ENCODE measurements around the gene TRIP11. TPM values are rescaled to one million over a fixed set of nuclear protein-coding genes. Genes with fewer than 3 reads are reported as not detected.

Gene TRIP11
- total RNA-seq, 1 experiment from 2014 or later: 7.9 TPM

DNA sequence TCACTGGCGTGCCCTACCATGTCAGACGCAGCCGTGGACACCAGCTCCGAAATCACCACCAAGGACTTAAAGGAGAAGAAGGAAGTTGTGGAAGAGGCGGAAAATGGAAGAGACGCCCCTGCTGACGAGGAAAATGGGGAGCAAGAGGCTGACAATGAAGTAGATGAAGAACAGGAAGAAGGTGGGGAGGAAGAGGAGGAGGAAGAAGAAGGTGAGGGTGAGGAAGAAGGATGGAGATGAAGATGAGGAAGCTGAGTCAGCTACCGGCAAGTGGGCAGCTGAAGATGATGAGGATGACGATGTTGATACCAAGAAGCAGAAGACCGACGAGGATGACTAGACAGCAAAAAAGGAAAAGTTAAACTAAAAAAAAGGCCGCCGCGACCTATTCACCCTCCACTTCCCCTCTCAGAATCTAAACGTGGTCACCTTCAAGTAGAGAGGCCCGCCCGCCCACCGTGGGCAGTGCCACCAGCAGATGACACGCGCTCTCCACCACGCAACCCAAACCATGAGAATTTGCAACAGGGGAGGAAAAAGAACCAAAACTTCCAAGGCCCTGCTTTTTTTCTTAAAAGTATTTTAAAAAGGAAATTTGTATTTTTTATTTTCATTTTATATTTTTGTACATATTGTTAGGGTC is 13.2 kb downstream of the TRIP11 start:
- Histone ChIP-seq H3K4me3 (no peak overlapping the region), H3K27me3 (no peaks in the 10 kb centered on the region), H3K36me3 (peaks cover 5% of the 10 kb centered on the region), H3K9me3 (no peaks in the 10 kb centered on the region)
- DNase-seq: no peak

DNA sequence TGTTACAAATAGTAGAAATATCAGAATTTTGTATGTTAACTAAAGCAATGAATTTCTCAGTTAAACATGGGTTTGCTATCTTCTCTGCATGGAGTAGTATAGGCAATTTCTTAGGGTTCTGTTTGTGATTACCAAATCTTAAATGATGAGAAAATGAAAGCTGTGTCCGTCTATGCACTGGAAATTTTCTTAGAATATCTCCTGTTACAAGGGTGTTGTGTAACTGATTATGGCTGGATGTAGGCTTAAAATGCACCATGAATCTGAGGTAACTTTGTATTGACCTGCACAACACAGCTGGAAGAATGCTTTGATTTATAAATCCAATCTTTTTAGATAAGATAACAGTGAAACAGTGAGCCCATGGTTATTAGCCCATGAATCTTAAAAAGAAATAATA is 17.8 kb downstream of the TRIP11 start:
- no peak for DNase-seq
- H3K36me3 ChIP-seq: peaks cover 5% of the 10 kb centered on the region
- no peaks in the 10 kb centered on the region for H3K27me3 ChIP-seq
- H3K9me3 ChIP-seq: no peaks in the 10 kb centered on the region
- H3K4me3 ChIP-seq: no peak overlapping the region

- Histone ChIP-seq H3K9me3 (no peaks in the 10 kb centered on the region), H3K36me3 (peaks cover 7% of the 10 kb centered on the region), H3K4me3 (no peak overlapping the region), H3K27me3 (no peaks in the 10 kb centered on the region)
- no peak for DNase-seq
Measured at GRCh38 chr14:92021523-92021922, 18.3 kb downstream of the TRIP11 start.

DNA sequence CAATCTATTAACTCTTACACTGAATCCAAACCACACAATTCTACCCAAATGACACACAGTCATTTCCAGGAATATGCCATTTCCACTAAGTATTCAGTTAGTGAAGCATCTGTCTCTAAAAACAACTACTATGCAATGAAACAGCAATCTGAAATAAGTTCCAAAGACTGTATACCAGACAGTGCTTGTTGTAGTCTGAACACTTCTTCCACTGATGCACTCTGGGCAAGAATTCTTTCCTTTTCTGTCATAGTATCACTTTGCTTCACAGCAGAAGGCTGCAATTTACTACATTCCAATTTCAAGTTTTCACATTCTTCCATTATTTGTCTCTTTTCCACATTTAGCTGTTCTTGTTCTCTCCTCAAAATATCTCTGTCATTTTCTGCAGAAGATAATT is 25.8 kb downstream of the TRIP11 start:
- Histone ChIP-seq H3K36me3 (peaks cover 19% of the 10 kb centered on the region), H3K4me3 (no peak overlapping the region), H3K9me3 (no peaks in the 10 kb centered on the region), H3K27me3 (no peaks in the 10 kb centered on the region)
- no peak for DNase-seq

DNA sequence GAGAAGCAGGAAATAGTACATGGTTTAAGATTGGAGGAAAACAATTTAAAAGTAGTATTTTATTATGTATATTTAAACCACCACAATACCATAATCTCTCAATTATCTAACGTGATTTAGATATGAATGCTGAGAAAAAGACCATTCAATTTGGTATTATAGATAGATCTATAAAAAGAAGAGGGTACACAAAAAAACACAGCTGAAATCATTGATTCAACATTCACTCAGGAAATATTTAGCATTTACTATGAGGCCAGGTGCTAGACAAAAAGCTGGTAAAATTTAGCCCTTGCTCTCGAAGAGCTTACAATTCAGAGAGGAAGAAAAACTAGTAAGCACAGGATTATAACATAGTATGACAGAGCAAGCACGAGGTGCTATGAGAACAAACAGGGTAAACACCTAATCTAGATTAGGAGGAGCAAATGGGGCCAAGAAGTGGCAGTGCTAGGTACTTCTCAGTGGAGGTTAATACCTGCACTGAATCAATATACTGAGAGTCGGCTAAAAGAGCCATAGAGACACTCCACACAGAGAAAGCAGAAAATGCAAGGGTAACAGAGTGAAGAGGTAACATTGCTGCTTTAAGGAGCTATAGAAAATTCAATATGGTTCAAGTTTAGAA is 27.6 kb downstream of the TRIP11 start:
- Histone ChIP-seq H3K36me3 (peaks cover 23% of the 10 kb centered on the region), H3K27me3 (no peaks in the 10 kb centered on the region), H3K4me3 (no peak overlapping the region), H3K9me3 (no peaks in the 10 kb centered on the region)
- DNase-seq: no peak

GRCh38 chr14:92010644-92011043 is 29.2 kb downstream of the TRIP11 start:
- no peak for DNase-seq
- peaks cover 20% of the 10 kb centered on the region for H3K36me3 ChIP-seq
- no peaks in the 10 kb centered on the region for H3K9me3 ChIP-seq
- H3K27me3 ChIP-seq: no peaks in the 10 kb centered on the region
- no peak overlapping the region for H3K4me3 ChIP-seq

DNA sequence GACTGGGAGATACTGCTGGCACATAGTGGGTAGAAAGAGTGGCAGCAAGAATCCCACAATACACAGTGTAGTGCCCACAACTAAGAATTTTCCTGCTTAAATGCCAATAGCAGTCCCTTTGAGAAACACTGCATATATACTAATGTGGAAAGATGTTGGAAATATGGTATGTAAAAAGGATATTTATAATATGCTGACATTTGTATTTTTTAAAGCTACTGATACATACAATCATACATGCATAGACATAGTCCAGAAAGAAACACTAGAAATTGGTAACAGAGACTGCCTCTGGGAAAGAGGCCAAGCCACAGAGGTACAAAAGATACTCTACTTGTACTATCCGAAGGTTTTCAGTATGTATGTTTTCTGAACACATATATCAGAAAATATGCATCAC is 30.3 kb downstream of the TRIP11 start:
- Histone ChIP-seq H3K4me3 (no peak overlapping the region), H3K27me3 (no peaks in the 10 kb centered on the region), H3K9me3 (no peaks in the 10 kb centered on the region), H3K36me3 (peaks cover 26% of the 10 kb centered on the region)
- DNase-seq: no peak

DNA sequence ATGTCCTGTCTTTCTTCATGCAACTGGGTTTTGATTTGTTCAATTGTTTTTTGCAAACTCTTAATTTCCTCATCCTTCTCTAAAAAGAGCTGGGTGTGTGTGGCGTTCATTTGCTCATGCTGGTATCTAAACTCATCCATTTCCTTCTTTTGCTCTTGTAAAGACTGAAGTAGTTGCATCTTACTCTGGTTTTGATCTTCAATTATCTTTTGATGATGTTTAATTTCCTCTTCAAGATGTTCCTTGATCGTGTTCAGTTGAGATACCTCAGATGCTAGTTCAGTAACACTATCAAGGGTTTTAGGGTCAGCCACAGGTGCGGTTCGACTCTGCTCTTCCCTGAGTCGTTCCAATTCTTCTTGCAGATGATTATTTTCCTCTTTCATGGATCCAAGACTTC is 34.8 kb downstream of the TRIP11 start:
- Histone ChIP-seq H3K9me3 (no peaks in the 10 kb centered on the region), H3K4me3 (no peak overlapping the region), H3K36me3 (peaks cover 20% of the 10 kb centered on the region), H3K27me3 (no peaks in the 10 kb centered on the region)
- no peak for DNase-seq

DNA sequence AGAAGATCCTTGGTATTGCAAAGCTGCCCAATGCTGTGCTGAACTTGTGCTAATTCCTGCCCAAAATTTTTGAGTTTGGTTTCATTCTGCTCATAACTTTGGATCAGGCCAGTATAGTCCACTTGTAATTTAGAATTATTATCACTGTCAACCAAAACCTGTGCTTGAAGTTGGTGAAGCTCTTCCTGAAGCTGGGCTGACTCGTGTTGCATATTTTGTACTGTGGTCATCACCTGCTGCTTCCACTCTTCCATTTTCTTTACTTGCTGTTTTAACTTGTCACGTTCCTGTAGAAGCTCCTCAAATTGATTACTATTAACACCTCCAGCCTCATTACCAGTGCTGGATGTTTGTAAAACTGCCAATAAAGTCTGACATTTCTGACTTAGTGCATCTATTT is 35.8 kb downstream of the TRIP11 start:
- DNase-seq: no peak
- H3K9me3 ChIP-seq: no peaks in the 10 kb centered on the region
- peaks cover 20% of the 10 kb centered on the region for H3K36me3 ChIP-seq
- H3K4me3 ChIP-seq: no peak overlapping the region
- H3K27me3 ChIP-seq: no peaks in the 10 kb centered on the region

DNA sequence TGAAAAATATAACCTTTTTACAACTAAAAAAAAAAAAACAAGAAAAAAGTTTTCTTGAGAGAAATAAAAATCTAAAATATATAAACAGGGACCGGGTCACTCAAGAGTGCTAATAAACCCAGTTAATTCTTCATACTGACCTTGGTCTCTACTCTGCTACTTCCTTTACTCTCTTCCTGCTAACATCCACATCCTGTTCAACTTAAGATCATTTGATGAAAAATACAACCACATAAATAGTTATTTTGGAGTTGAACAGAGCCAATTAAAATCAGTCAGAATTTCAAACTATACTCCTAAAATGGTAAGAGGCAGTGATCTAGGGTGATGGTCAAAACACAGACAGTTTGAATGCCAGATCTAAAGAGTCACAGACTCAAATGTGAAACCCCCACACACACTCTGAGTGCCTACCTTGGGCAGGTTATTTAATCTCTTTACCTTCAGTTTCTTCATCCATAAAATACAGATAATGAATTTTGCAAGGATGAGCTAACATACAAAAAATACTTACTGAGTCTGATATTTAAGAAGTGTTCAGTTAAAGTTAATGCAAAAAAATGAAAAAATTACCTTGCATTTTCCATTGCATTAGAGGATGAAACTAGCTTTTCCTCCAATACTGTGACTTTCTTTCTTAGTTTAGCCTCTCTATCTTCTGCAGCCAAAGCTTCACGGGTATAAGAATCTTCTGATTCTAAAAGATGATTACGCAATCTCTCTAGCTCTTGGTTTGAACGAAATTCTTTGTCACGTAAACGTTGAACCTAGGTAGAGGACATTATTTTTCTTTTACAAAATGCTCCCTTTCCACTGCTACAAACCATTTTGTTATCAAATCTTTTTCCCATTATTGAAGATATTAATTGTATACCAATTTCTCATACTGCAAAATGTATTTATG is 40.9 kb downstream of the TRIP11 start:
- Histone ChIP-seq H3K36me3 (peaks cover 5% of the 10 kb centered on the region), H3K9me3 (no peaks in the 10 kb centered on the region), H3K27me3 (no peaks in the 10 kb centered on the region), H3K4me3 (no peak overlapping the region)
- DNase-seq: no peak

DNA sequence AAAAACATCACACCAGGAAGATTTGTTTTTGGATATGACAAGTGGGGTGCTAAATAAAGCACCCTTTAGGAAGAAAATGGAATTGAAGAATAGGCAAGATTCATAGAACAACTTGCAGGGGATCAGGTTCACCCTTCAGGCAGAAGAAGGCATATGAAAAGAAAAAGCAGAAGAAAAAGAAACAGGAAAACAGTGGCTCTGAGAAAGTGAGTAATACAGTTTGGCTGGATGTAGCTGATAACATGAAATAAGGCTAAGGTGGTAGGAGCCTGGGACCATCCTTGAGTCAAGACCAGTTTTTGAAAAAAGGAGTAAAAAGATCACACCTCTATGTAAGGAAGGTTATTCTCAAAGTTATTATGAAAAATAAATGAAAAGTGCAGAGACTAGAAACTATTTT is 42.4 kb downstream of the TRIP11 start:
- H3K4me3 ChIP-seq: no peak overlapping the region
- DNase-seq: no peak
- no peaks in the 10 kb centered on the region for H3K27me3 ChIP-seq
- peaks cover 6% of the 10 kb centered on the region for H3K36me3 ChIP-seq
- H3K9me3 ChIP-seq: no peaks in the 10 kb centered on the region

DNA sequence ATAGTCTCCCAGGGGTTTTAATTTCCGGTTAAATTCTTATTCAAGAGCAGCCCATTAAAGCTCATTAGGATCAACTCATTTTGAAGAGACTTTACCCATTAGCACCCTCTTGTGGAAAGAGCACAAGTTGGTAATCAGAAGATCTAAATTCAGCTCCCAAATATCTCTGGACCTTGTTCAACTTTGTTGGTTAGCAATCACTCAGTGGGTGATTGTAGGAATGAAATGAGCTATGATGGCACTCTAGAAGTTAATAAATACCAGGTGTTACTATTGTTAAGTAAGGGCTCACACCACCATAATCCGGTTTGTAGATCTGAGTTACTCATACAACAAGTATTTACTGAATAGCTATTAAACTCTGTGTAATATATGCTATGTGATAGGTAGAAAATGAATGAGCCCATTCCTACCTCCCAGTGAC is 42.9 kb downstream of the TRIP11 start:
- Histone ChIP-seq H3K4me3 (no peak overlapping the region), H3K27me3 (no peaks in the 10 kb centered on the region), H3K9me3 (no peaks in the 10 kb centered on the region), H3K36me3 (peaks cover 6% of the 10 kb centered on the region)
- no peak for DNase-seq

DNA sequence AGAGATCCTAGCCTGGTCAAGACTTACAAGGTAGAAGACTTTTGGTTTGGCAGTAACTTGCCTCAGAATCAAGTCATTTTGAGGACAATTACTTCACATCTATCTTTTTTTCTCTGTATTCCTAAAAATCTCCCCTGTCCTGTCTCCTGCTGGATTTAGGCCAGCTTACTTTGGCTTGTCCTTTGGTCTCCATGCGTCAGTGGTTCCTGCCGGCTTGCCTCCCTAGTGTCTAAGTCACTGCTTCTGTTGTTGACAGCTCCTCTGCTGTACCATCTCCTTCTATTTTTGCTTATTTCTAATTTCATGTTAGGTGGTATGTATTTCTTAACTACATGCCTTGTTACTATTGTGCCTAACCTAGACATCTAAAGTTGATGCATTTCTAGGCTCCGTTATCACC is 52.7 kb downstream of the TRIP11 start:
- Histone ChIP-seq H3K4me3 (no peak overlapping the region), H3K36me3 (peaks cover 18% of the 10 kb centered on the region; the same call in 1 of the 2 replicates), H3K27me3 (no peaks in the 10 kb centered on the region), H3K9me3 (no peaks in the 10 kb centered on the region)
- DNase-seq: no peak

GRCh38 chr14:91985521-91986255 is 54.2 kb downstream of the TRIP11 start:
- no peak for DNase-seq
- Histone ChIP-seq H3K36me3 (peaks cover 18% of the 10 kb centered on the region; the same call in 1 of the 2 replicates), H3K9me3 (no peaks in the 10 kb centered on the region), H3K27me3 (no peaks in the 10 kb centered on the region), H3K4me3 (no peak overlapping the region)

DNA sequence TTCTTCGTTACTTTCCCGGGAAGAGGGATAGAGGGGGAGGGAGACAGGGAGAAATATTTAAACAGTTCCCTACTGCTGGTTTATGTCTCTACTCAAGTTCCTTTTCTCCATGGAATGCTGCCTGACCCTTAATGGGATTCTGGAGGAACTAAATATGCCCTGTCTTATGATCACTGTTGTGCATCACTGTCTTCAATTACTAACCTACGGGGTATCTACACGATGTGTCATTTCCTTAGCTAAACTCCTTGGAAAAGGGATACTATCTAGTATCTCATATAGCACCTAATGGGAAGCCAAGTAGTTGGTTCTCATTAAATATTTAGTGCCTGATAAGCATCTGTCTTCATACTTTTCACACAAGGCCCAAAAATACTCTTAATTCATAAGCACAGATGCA is 54.9 kb downstream of the TRIP11 start:
- H3K36me3 ChIP-seq: peaks cover 18% of the 10 kb centered on the region; the same call in 1 of the 2 replicates
- H3K4me3 ChIP-seq: no peak overlapping the region
- DNase-seq: no peak
- no peaks in the 10 kb centered on the region for H3K9me3 ChIP-seq
- H3K27me3 ChIP-seq: no peaks in the 10 kb centered on the region

DNA sequence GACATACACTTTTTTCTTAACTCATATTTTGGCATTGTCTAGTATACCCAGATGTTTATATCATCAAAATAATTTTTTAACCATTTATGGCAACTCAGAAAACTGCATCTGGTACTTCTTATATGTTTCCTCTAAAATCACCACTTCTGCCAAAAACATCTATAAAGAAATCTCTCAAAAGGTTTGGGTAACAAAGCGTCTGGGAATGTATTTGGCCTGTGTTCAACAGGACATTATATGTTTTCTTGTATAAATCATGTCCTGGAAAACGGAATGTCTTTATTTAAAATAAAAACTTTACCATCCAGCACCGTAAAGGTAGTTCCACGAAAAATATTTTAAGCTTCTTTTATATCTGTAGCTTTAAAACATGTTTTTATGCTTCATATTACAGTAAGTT is 56.3 kb downstream of the TRIP11 start:
- no peaks in the 10 kb centered on the region for H3K9me3 ChIP-seq
- no peak for DNase-seq
- peaks cover 14% of the 10 kb centered on the region; the same call in 1 of the 2 replicates for H3K36me3 ChIP-seq
- no peaks in the 10 kb centered on the region for H3K27me3 ChIP-seq
- no peak overlapping the region for H3K4me3 ChIP-seq

- H3K9me3 ChIP-seq: no peaks in the 10 kb centered on the region
- no peak overlapping the region for H3K4me3 ChIP-seq
- peaks cover 7% of the 10 kb centered on the region; the same call in 1 of the 2 replicates for H3K36me3 ChIP-seq
- H3K27me3 ChIP-seq: no peaks in the 10 kb centered on the region
- no peak for DNase-seq
Measured at GRCh38 chr14:91980157-91980556, 59.7 kb downstream of the TRIP11 start.

All from MG63 (cell line).